Ishikawa (cell line): ENCODE data around the gene EXOC4.

Experiments used
- CEBPB ChIP-seq: IDR thresholded peaks from 2 replicates; pipeline ENCODE4 v1.6.1; 2012
- CREB1 ChIP-seq: IDR thresholded peaks from 2 replicates; pipeline ENCODE4 v1.6.1; 2012; ENCODE audit warnings: low read depth
- EGR1 ChIP-seq: IDR thresholded peaks from 2 replicates; pipeline ENCODE4 v1.6.1; 2012
- EP300 ChIP-seq: IDR thresholded peaks from 2 replicates; pipeline ENCODE4 v1.6.1; 2012; ENCODE audit warnings: borderline replicate concordance
- FOXM1 ChIP-seq: IDR thresholded peaks from 2 replicates; pipeline ENCODE4 v1.6.1; 2012; ENCODE audit warnings: low read depth, borderline replicate concordance
- NFIC ChIP-seq: IDR thresholded peaks from 2 replicates; pipeline ENCODE4 v1.6.1; 2012
- RAD21 ChIP-seq: IDR thresholded peaks from 2 replicates; pipeline ENCODE4 v1.6.1; 2012; ENCODE audit warnings: low read depth
- TAF1 ChIP-seq: IDR thresholded peaks from 2 replicates; pipeline ENCODE4 v1.6.1; 2012; ENCODE audit warnings: low read depth, mild to moderate bottlenecking
- TCF12 ChIP-seq: IDR thresholded peaks from 2 replicates; pipeline ENCODE4 v1.6.1; 2012; ENCODE audit warnings: low read depth
- TEAD4 ChIP-seq: IDR thresholded peaks from 2 replicates; pipeline ENCODE4 v1.6.1; 2012
- YY1 ChIP-seq: IDR thresholded peaks from 2 replicates; pipeline ENCODE4 v1.6.1; 2012; ENCODE audit warnings: low read depth
- ZBTB7A ChIP-seq: IDR thresholded peaks from 2 replicates; pipeline ENCODE4 v1.6.1; 2012; ENCODE audit warnings: low read depth
- TF ChIP-seq, protein P1 (sequence below): IDR thresholded peaks from 2 replicates; pipeline ENCODE4 v1.6.1; 2012
- TF ChIP-seq, protein P2 (sequence below): IDR thresholded peaks from 2 replicates; pipeline ENCODE4 v1.6.1; 2012; ENCODE audit warnings: low read depth, mild to moderate bottlenecking
- TF ChIP-seq, protein P3 (sequence below): IDR thresholded peaks from 2 replicates; pipeline ENCODE4 v1.6.1; 2012

The EXOC4 gene

DNA sequence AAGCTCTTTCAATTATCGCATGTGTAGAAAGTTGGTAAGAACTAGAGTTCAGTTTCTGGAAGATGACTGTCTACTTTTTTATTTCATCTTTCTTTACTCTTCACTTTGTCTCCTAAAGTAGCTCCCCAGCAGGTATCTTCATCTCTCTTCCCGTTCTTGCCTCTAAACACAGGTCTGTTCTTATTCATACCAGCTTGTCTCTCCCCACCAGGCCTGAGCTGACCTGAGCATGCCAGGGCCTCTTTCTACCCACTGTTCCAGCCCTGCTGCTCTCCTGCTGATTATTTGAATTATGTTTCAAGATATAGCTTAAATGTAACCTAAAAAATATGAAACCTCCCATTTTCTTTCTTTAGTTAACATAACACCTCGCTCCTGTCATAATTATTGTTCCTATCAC is 488.2 kb downstream of the EXOC4 start:
- TF ChIP-seq YY1 (no peak), CEBPB (no peak), EGR1 (no peak), EP300 (no peak), TAF1 (no peak), TEAD4 (no peak), CREB1 (no peak), RAD21 (no peak), ZBTB7A (no peak), TCF12 (no peak), NFIC (no peak), FOXM1 (no peak)
- TF ChIP-seq, protein P1, sequence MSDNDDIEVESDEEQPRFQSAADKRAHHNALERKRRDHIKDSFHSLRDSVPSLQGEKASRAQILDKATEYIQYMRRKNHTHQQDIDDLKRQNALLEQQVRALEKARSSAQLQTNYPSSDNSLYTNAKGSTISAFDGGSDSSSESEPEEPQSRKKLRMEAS, result no peak
- TF ChIP-seq, protein P2, sequence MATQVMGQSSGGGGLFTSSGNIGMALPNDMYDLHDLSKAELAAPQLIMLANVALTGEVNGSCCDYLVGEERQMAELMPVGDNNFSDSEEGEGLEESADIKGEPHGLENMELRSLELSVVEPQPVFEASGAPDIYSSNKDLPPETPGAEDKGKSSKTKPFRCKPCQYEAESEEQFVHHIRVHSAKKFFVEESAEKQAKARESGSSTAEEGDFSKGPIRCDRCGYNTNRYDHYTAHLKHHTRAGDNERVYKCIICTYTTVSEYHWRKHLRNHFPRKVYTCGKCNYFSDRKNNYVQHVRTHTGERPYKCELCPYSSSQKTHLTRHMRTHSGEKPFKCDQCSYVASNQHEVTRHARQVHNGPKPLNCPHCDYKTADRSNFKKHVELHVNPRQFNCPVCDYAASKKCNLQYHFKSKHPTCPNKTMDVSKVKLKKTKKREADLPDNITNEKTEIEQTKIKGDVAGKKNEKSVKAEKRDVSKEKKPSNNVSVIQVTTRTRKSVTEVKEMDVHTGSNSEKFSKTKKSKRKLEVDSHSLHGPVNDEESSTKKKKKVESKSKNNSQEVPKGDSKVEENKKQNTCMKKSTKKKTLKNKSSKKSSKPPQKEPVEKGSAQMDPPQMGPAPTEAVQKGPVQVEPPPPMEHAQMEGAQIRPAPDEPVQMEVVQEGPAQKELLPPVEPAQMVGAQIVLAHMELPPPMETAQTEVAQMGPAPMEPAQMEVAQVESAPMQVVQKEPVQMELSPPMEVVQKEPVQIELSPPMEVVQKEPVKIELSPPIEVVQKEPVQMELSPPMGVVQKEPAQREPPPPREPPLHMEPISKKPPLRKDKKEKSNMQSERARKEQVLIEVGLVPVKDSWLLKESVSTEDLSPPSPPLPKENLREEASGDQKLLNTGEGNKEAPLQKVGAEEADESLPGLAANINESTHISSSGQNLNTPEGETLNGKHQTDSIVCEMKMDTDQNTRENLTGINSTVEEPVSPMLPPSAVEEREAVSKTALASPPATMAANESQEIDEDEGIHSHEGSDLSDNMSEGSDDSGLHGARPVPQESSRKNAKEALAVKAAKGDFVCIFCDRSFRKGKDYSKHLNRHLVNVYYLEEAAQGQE, result no peak
- TF ChIP-seq, protein P3, sequence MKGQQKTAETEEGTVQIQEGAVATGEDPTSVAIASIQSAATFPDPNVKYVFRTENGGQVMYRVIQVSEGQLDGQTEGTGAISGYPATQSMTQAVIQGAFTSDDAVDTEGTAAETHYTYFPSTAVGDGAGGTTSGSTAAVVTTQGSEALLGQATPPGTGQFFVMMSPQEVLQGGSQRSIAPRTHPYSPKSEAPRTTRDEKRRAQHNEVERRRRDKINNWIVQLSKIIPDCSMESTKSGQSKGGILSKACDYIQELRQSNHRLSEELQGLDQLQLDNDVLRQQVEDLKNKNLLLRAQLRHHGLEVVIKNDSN, result no peak

DNA sequence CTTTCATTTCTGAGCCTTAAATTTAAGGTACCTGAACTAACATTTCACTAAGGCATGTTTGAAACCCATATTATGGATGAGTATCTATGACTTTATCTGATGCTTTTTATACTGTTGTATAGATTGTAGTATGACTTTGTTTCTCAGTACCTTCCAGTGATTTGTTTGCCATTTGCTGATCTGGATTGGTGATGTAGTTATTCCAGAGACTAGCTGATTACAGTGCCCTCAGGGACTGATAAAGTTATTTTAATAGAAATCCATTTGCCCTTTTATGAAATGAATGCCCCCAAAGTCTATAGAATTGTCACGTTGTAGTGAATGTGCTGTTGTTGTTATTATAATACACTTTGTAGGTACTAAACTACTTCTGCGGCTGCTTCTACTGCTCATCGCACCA is 488.8 kb downstream of the EXOC4 start:
- TF ChIP-seq NFIC (no peak), RAD21 (no peak), TCF12 (no peak), FOXM1 (no peak), CEBPB (no peak), CREB1 (no peak), ZBTB7A (no peak), TAF1 (no peak), YY1 (no peak), TEAD4 (no peak), EGR1 (no peak), EP300 (no peak)
- TF ChIP-seq, protein P1, result no peak
- TF ChIP-seq, protein P3, result no peak
- TF ChIP-seq, protein P2, result no peak

DNA sequence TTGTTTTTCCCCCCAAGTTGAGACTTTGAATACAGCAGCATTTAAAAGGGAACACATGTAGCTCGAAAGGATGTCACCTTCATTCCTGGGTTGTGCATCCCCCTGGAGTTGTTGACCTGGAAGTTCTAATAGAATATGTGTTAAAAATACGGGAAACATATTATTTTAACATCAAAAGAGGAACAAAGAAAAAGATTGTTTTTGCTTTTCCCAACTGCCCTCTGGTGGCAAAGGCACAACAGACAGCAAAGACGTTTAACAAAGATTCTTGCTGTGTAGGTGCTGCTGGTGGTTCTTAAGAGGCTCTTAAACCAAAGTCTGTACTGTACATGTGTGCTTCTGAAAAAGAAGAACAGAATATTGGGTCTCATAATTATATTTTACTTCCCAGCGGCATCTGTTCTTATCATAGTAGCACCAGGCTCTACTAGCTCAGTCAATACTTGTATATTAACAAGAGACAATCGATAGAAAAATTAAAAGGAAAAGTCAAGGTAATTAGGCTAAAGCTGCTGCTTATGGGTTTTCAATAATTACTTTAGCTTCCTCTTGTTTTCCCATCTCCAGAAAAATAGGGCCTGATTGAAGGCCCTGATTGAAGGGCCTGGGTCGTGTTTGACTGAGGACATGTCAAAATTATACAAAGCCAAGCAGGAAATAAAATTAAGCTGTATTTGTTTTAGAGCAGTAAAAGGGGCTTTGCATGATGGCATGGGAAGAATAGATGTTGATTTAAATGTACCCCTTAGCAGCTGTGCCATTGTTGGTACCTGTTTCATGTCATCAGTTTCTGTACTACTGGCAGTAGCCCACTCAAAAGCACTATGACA is 490.0 kb downstream of the EXOC4 start:
- TF ChIP-seq CREB1, result no peak
- peak; percentile 23; the same call in 1 of the 2 replicates for TF ChIP-seq RAD21

DNA sequence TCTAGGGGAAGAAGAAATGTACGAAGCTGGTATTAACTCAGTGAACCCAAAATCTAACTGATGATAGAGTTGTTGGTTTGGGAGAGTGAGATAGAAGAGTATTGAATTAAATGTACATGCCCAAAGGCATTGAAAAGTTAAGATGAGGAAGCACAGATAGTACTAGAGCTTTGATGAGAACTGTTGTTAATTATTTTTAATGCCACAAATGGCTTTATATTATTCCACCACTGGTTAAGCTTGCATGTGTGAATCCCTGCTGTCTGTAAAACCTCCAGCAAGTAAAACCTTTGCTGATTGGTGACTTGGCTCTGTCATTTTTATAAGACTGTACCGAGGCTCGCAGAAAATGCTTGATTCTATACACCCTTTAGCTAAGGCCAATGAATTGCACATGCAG is 491.6 kb downstream of the EXOC4 start:
- TF ChIP-seq, protein P2, result no peak
- TF ChIP-seq EGR1 (no peak), YY1 (no peak), NFIC (no peak), TEAD4 (no peak), ZBTB7A (no peak), TAF1 (no peak), EP300 (no peak), TCF12 (no peak), CEBPB (no peak), RAD21 (no peak), FOXM1 (no peak), CREB1 (no peak)
- TF ChIP-seq, protein P3, result no peak
